ENCODE measurements around the gene CTTNBP2NL.

Gene CTTNBP2NL

GRCh38 chr1:112395821-112396652, at the start of gene CTTNBP2NL:
Gene CTTNBP2NL, plus strand, starts transcription at chr1:112396214. Its CDS starts 19,952 bp downstream, at chr1:112416166.
- no peak for DNase-seq

GRCh38 chr1:112346801-112347350, 49.1 kb upstream of the CTTNBP2NL start:
- DNase-seq: no peak

GRCh38 chr1:112356765-112357164, 39.2 kb upstream of the CTTNBP2NL start:
- no peak for DNase-seq

GRCh38 chr1:112357467-112357866, 38.5 kb upstream of the CTTNBP2NL start:
- no peak for DNase-seq

GRCh38 chr1:112358061-112358770, 37.8 kb upstream of the CTTNBP2NL start:
- DNase-seq: no peak

GRCh38 chr1:112358798-112359408, 37.1 kb upstream of the CTTNBP2NL start:
- DNase-seq: no peak

- no peak for DNase-seq
Observed at GRCh38 chr1:112359961-112360767, 35.9 kb upstream of the CTTNBP2NL start.

GRCh38 chr1:112363636-112364035, 32.4 kb upstream of the CTTNBP2NL start:
- DNase-seq: no peak

- no peak for DNase-seq
Observed at GRCh38 chr1:112368198-112368597, 27.8 kb upstream of the CTTNBP2NL start.

- no peak for DNase-seq
Observed at GRCh38 chr1:112369392-112370285, 26.4 kb upstream of the CTTNBP2NL start.

GRCh38 chr1:112370996-112371395, 25.0 kb upstream of the CTTNBP2NL start:
- DNase-seq: no peak

GRCh38 chr1:112371775-112372174, 24.2 kb upstream of the CTTNBP2NL start:
- DNase-seq: no peak

GRCh38 chr1:112373806-112374205, 22.2 kb upstream of the CTTNBP2NL start:
- no peak for DNase-seq

GRCh38 chr1:112375701-112376100, 20.3 kb upstream of the CTTNBP2NL start:
- no peak for DNase-seq

- DNase-seq: no peak
Observed at GRCh38 chr1:112380356-112380755, 15.7 kb upstream of the CTTNBP2NL start.

- DNase-seq: no peak
Observed at GRCh38 chr1:112381324-112382076, 14.5 kb upstream of the CTTNBP2NL start.

GRCh38 chr1:112383759-112384370, 12.1 kb upstream of the CTTNBP2NL start:
- DNase-seq: no peak

- no peak for DNase-seq
Observed at GRCh38 chr1:112386024-112386723, 9.8 kb upstream of the CTTNBP2NL start.

- no peak for DNase-seq
Observed at GRCh38 chr1:112386731-112387346, 9.2 kb upstream of the CTTNBP2NL start.
